Activated CD4-positive, alpha-beta T cell treated with anti-CD3 and anti-CD28 coated beads, Interleukin-2, amount 50 U/mL, for 24 hours (primary cell): ENCODE results near the gene DIS3L2.

ENCODE experiments used
- DNase-seq, 2 donors: peaks; one replicate each; pipeline ENCODE4 v3.0.0-alpha.2; 2020; ENCODE audit warnings: low read depth in 1 of 2, low spot score in 1 of 2

The DIS3L2 gene

GRCh38 chr2:231951452-231952035, 10.0 kb upstream of the DIS3L2 start:
- DNase-seq: no peak

GRCh38 chr2:231955758-231956472, 5.6 kb upstream of the DIS3L2 start:
- no peak for DNase-seq

- no peak for DNase-seq
Observed at GRCh38 chr2:231957913-231958763, 3.4 kb upstream of the DIS3L2 start.

GRCh38 chr2:231960810-231961348, 634 bp upstream of the DIS3L2 start:
- no peak for DNase-seq

- DNase-seq: no peak
Observed at GRCh38 chr2:231965102-231965501, 3.6 kb downstream of the DIS3L2 start.

GRCh38 chr2:231966886-231967285, 5.4 kb downstream of the DIS3L2 start:
- no peak for DNase-seq

GRCh38 chr2:231968820-231969219, 7.3 kb downstream of the DIS3L2 start:
- DNase-seq: no peak

GRCh38 chr2:231970461-231970860, 8.9 kb downstream of the DIS3L2 start:
- no peak for DNase-seq

GRCh38 chr2:231975001-231975400, 13.5 kb downstream of the DIS3L2 start:
- DNase-seq: no peak

GRCh38 chr2:231977430-231977829, 15.9 kb downstream of the DIS3L2 start:
- no peak for DNase-seq

- no peak for DNase-seq
Observed at GRCh38 chr2:231984992-231985391, 23.5 kb downstream of the DIS3L2 start.

- no peak for DNase-seq
Observed at GRCh38 chr2:231985823-231986261, 24.3 kb downstream of the DIS3L2 start.

GRCh38 chr2:231987124-231987727, 25.7 kb downstream of the DIS3L2 start:
- DNase-seq: no peak

GRCh38 chr2:231988179-231988866, 26.8 kb downstream of the DIS3L2 start:
- DNase-seq: no peak

- no peak for DNase-seq
Observed at GRCh38 chr2:231991664-231992063, 30.2 kb downstream of the DIS3L2 start.

- DNase-seq: no peak
Observed at GRCh38 chr2:231992888-231993287, 31.4 kb downstream of the DIS3L2 start.

- DNase-seq: no peak
Observed at GRCh38 chr2:231996797-231997540, 35.5 kb downstream of the DIS3L2 start.

GRCh38 chr2:231998046-231998445, 36.5 kb downstream of the DIS3L2 start:
- no peak for DNase-seq

GRCh38 chr2:232000439-232000838, 38.9 kb downstream of the DIS3L2 start:
- DNase-seq: no peak

- no peak for DNase-seq
Observed at GRCh38 chr2:232001073-232001472, 39.6 kb downstream of the DIS3L2 start.
